GM06990 (cell line): ENCODE measurements around the gene DUXB.

ENCODE experiments used
- DNase-seq: peaks from one replicate; pipeline ENCODE4 v3.0.0-alpha.2; 2011; ENCODE audit not compliant: insufficient read length; ENCODE audit errors: extremely low read depth
- H3K27me3 ChIP-seq: replicated peaks from 2 replicates; pipeline ENCODE4 v1.6.0; 2011; ENCODE audit warnings: low read length; ENCODE audit not compliant: control insufficient read depth, insufficient read depth
- H3K36me3 ChIP-seq: 2 replicates; pipeline ENCODE4 v1.5.1; 2011; ENCODE audit warnings: low read length; ENCODE audit not compliant: control insufficient read depth, insufficient read depth
- H3K4me3 ChIP-seq: replicated peaks from 2 replicates; pipeline ENCODE4 v1.5.1; 2011; ENCODE audit warnings: low read depth, mild to moderate bottlenecking, control low read depth, low read length
- TF ChIP-seq, protein P1 (sequence below): IDR thresholded peaks from 2 replicates; pipeline ENCODE4 v1.5.1; 2011; ENCODE audit warnings: low read length, control low read depth, mild to moderate bottlenecking, inconsistent platforms; ENCODE audit not compliant: insufficient read depth, poor library complexity, severe bottlenecking

DUXB gene

DNA sequence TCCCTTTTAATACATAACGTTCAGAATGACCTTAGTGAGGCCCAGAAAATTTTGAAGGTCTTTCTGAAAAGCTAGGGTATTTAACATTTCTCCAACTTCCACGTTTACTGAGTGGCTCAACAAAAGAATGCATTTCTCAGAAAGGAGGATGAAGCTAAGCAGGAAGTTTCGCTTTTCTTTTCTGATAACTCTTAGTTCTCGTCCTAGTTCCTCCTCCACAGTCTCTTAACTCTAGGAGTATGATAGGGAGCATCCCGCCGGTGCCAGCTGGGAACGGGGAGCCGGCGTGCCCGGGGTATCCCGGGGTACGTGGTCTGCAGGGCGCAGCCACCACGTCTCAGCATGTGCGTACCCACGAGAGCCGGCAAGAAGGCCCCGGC is 54.2 kb downstream of the DUXB start:
- Histone ChIP-seq H3K27me3 (no peaks in the 10 kb centered on the region), H3K36me3 (peaks cover 10% of the 10 kb centered on the region), H3K4me3 (peak overlapping the region; percentile 93)
- no peak for DNase-seq
- TF ChIP-seq, protein P1, sequence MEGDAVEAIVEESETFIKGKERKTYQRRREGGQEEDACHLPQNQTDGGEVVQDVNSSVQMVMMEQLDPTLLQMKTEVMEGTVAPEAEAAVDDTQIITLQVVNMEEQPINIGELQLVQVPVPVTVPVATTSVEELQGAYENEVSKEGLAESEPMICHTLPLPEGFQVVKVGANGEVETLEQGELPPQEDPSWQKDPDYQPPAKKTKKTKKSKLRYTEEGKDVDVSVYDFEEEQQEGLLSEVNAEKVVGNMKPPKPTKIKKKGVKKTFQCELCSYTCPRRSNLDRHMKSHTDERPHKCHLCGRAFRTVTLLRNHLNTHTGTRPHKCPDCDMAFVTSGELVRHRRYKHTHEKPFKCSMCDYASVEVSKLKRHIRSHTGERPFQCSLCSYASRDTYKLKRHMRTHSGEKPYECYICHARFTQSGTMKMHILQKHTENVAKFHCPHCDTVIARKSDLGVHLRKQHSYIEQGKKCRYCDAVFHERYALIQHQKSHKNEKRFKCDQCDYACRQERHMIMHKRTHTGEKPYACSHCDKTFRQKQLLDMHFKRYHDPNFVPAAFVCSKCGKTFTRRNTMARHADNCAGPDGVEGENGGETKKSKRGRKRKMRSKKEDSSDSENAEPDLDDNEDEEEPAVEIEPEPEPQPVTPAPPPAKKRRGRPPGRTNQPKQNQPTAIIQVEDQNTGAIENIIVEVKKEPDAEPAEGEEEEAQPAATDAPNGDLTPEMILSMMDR = no peak

DNA sequence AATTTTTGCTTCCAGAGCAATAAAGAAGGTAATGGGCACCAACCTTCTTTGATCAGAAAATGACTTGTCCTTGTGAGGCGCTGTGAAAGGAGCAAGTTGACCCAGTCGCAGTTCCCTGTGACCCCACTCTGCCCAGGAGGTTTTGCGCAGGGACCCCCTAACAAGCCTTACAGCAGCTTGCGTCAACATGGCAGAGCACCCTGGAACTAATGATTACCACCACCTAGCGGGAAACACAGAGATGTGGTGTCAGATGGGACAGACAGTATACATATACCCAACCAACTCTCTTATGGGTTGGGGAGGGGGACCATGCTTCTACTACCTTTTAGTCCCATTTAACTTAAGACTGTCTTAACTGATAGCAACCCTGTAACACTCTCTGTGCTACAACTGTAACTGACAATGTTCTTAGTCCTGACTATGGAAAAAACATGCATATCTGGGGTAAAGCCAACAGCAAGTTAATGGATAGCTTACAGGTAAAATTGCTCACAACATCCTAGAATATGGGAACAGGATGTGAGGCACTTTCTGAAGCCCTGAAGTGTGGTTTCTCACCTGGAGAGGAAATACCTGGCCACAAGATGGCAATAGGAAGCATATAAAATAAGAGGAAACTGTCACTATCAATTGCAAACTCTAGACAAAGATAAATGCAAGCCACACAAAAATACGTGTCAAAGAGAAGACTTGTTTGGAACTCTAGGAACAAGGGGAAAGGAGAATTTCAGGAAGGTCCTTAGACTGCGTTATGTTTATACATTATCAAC is 56.8 kb downstream of the DUXB start:
- H3K27me3 ChIP-seq = no peaks in the 10 kb centered on the region
- DNase-seq = no peak
- H3K4me3 ChIP-seq = no peak overlapping the region
- TF ChIP-seq, protein P1 = no peak
- peaks cover 21% of the 10 kb centered on the region for H3K36me3 ChIP-seq
